Heart left ventricle (tissue), 16 donors: ENCODE measurements around the gene TGM2. TPM values are rescaled to one million over a fixed set of nuclear protein-coding genes. Genes with fewer than 3 reads are reported as not detected.

Experiments
- ATAC-seq, 4 donors: fragments of 200-7000 bp; cut with Tn5 transposase; one replicate each; pipeline ENCODE4 v1.9.1; 2020 to 2022; ENCODE audit warnings: moderate library complexity in 4 of 4, mild to moderate bottlenecking in 3 of 4, moderate number of reproducible peaks in 1 of 4
- DNase-seq, 5 donors: peaks; one replicate each; pipeline ENCODE4 v3.0.0-alpha.2; 2020
- H3K27ac ChIP-seq, 12 donors: fragments of 200-600 bp; sonication (generic) in 4 of 12; one replicate each; pipeline versions ENCODE4 v1.5.0 to v1.8.0; 2016 to 2022; ENCODE audit warnings: mild to moderate bottlenecking in 2 of 12
- H3K27me3 ChIP-seq, 9 donors: fragments of 200-600 bp; sonication (generic) in 2 of 9; one replicate each; pipeline versions ENCODE4 v1.5.1 to v1.8.0; 2016 to 2022; ENCODE audit warnings: mild to moderate bottlenecking in 3 of 9
- H3K36me3 ChIP-seq, 9 donors: fragments of 200-600 bp; sonication (generic) in 2 of 9; one replicate each; pipeline versions ENCODE4 v1.5.0 to v1.8.0; 2018 to 2022; ENCODE audit warnings: mild to moderate bottlenecking in 2 of 9
- H3K4me1 ChIP-seq, 12 donors: fragments of 200-600 bp; sonication (generic) in 4 of 12; one replicate each; pipeline versions ENCODE4 v1.5.0 to v1.8.0; 2016 to 2022; ENCODE audit warnings: mild to moderate bottlenecking in 3 of 12
- H3K4me3 ChIP-seq, 12 donors: fragments of 200-600 bp; sonication (generic) in 4 of 12; one replicate each; pipeline versions ENCODE4 v1.5.0 to v1.8.0; 2017 to 2022; ENCODE audit warnings: mild to moderate bottlenecking in 9 of 12, moderate library complexity in 4 of 12
- H3K9me3 ChIP-seq, 12 donors: fragments of 200-600 bp; sonication (generic) in 4 of 12; one replicate each; pipeline versions ENCODE4 v1.5.0 to v1.8.0; 2016 to 2022; ENCODE audit warnings: mild to moderate bottlenecking in 1 of 12
- POLR2A ChIP-seq, 2 donors: fragments of 450-650 bp; IDR thresholded peaks; one replicate each; pipeline ENCODE4 v1.6.1; 2017; ENCODE audit warnings: antibody characterized with exemption in 2 of 2, mild to moderate bottlenecking in 2 of 2, moderate library complexity in 2 of 2
- WGBS, 4 donors: extraction: QIAGEN DNeasy Blood & Tissue Kit in 2 of 4; methylation state at CpG; one replicate each; pipeline versions ENCODE4 v1.1.5 to v1.1.7; 2013 to 2018; 5-methylcytosine and 5-hydroxymethylcytosine counted together
- intact Hi-C, 10 donors: fragments of 100-400 bp; cut with DNase I; formaldehyde crosslinking; loops; one replicate each; pipeline versions ENCODE4 v1.11.1 to v1.14.2; 2022
- polyA plus RNA-seq, 2 donors: library from polyadenylated mRNA; stranded (reverse); fragments of 200-250 nt; gene quantifications; one replicate each; pipeline ENCODE4 v1.2.3, GENCODE V29; 2013
- total RNA-seq, 9 donors: library from RNA; depleted of rRNA in 2 of 9; stranded (reverse); fragments of >200 nt in 2 of 9; fragmentation: NEBNext Ultra II Directional in 3 of 9; extraction: Animal tissue kit (Norgen Biotek cat#: 25700) in 3 of 9; gene quantifications; one replicate each; pipeline versions ENCODE4 v1.1.0 to v1.2.4, GENCODE V29; 2016 to 2023
- TF ChIP-seq, protein P1 (sequence below), 12 donors: fragments of 200-600 bp; sonication (generic) in 4 of 12; IDR thresholded peaks; one replicate each; pipeline versions ENCODE4 v1.5.0 to v1.8.0; 2018 to 2022; ENCODE audit warnings: antibody characterized with exemption in 12 of 12, mild to moderate bottlenecking in 5 of 12
- donor health status: ischemic (EF 13 %, LVEDD 7.1; RV severe dilation, severe dysfunction).
- donor health status: healthy with polysubstance abuse.
- donor health status: DM: no; HTN: yes; CAD: no.
- donor health status: DM: no; HTN: no; CAD: no.
- donor health status: ischemic (EF 25% LVEDD 6.9; RV normal size, moderate dysfunction).
- donor health status: ischemic (EF 25% LVEDD 5.7; RV mildly dilated, moderate dysfunction).
- donor health status: healthy.
- donor health status: DM: yes; HTN: yes; CAD: no.
- donor health status: ischemic (EF 35%, LVEDD 5.7; RV mildly dilated, moderate dysfunction).
- donor health status: nonischemic (EF 11% LVEDD 7.7; RV severe dilation, severe dysfunction).
- donor health status: DM: yes; HTN: yes; CAD: no.
- donor health status: PGD.
- donor health status: ischemic (EF 29% LVEDD 5.4; RV normal size, mild dysfunction).
- donor health status: nonischemic (EF 23%, LVEDD 6.1; RV moderate dilation, normal function).

TGM2 gene
- total and polyA plus RNA-seq, 11 donors: 211 to 1,146 (median 567) TPM

DNA sequence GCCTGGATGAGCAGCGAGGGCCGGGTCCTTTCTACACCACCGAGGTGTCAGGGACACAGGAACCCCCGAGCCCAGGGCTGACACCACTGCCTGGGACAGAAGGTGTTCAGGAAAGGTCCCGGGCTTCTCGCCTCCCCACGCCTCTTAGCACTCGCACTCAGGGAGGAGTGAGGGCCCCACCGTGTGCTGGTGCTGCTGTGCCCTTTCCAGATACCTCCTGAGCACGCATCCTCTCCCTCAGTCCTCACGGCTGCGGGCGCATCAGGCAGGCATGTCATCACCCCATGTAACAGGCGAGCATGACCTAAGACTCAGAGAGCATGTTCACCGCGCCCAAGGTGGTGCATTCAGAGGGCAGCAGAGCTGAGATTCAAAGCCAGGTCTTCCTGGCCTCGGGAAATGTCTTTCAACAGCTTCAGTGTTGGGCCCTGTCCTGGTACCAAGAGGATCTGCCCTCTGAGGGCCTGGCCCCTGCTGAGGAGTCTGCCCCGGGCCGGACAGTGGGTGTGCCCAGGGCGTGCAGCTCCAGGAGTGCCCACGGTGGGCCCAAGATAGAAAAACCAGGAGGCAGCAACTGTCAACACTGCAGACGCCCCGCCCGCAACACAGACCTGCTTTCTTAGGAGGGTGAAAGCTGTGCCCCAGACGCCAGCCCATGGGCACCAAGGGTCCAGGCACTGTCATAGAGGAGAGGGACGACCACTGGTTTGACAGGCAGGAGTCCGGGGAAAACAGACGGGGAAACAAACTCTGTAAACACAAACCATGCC lies 29.2 kb downstream of the TGM2 start:
- no peak overlapping the region for H3K4me3 ChIP-seq
- DNase-seq (peak in 1 of 5 donors; percentile 28), ATAC-seq (peak in 3 of 4 donors; percentile 1 to 2 (median 1))
- H3K27ac ChIP-seq: peak overlapping the region; percentile 46 to 84 (median 70)
- H3K27me3 ChIP-seq: no peaks in the 10 kb centered on the region
- WGBS, 4 donors: 70 to 82% (median 80%) methylated on average over 24 to 28 of the region's 28 CpGs
- no peak for TF ChIP-seq POLR2A (IDR thresholded peaks at IDR 0.05)
- TF ChIP-seq, protein P1, sequence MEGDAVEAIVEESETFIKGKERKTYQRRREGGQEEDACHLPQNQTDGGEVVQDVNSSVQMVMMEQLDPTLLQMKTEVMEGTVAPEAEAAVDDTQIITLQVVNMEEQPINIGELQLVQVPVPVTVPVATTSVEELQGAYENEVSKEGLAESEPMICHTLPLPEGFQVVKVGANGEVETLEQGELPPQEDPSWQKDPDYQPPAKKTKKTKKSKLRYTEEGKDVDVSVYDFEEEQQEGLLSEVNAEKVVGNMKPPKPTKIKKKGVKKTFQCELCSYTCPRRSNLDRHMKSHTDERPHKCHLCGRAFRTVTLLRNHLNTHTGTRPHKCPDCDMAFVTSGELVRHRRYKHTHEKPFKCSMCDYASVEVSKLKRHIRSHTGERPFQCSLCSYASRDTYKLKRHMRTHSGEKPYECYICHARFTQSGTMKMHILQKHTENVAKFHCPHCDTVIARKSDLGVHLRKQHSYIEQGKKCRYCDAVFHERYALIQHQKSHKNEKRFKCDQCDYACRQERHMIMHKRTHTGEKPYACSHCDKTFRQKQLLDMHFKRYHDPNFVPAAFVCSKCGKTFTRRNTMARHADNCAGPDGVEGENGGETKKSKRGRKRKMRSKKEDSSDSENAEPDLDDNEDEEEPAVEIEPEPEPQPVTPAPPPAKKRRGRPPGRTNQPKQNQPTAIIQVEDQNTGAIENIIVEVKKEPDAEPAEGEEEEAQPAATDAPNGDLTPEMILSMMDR (IDR thresholded peaks at IDR 0.05): no peak
- no peaks in the 10 kb centered on the region for H3K9me3 ChIP-seq
- H3K4me1 ChIP-seq: peaks cover 6 to 59% (median 41%) of the 10 kb centered on the region in 12 donors
- intact Hi-C loops: no loop called here
- H3K36me3 ChIP-seq: peaks cover 2 to 86% (median 82%) of the 10 kb centered on the region in 9 donors

DNA sequence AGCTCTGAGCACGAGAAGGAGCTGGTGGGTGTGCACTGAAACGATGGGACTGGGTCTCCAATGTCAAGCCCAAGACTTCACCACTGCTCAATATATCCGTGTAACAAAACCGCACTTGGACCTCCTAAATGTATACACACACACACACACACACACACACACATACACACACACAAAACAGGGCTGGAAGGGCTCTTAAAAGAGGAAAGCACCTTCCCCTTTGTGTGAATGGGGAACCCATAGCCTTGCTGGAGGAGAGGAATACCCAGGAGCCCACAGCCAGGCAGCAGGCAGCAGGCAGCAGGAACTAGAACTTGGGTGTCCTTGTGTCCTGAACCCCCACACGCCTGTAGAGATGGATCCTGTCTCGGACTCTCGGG lies 29.8 kb downstream of the TGM2 start:
- intact Hi-C loops: no loop called here
- Histone ChIP-seq H3K9me3 (no peaks in the 10 kb centered on the region), H3K27ac (peak overlapping the region; percentile 46 to 84 (median 76)), H3K4me1 (peaks cover 6 to 59% (median 36%) of the 10 kb centered on the region in 12 donors), H3K27me3 (no peaks in the 10 kb centered on the region), H3K36me3 (peaks cover 2 to 86% (median 82%) of the 10 kb centered on the region in 9 donors), H3K4me3 (no peak overlapping the region)
- ATAC-seq (no peak), DNase-seq (no peak)
- TF ChIP-seq, protein P1 (IDR thresholded peaks at IDR 0.05): no peak
- TF ChIP-seq POLR2A (IDR thresholded peaks at IDR 0.05): no peak
- WGBS, 4 donors: 51 to 68% (median 60%) methylated on average over 5 to 7 of the region's 7 CpGs

DNA sequence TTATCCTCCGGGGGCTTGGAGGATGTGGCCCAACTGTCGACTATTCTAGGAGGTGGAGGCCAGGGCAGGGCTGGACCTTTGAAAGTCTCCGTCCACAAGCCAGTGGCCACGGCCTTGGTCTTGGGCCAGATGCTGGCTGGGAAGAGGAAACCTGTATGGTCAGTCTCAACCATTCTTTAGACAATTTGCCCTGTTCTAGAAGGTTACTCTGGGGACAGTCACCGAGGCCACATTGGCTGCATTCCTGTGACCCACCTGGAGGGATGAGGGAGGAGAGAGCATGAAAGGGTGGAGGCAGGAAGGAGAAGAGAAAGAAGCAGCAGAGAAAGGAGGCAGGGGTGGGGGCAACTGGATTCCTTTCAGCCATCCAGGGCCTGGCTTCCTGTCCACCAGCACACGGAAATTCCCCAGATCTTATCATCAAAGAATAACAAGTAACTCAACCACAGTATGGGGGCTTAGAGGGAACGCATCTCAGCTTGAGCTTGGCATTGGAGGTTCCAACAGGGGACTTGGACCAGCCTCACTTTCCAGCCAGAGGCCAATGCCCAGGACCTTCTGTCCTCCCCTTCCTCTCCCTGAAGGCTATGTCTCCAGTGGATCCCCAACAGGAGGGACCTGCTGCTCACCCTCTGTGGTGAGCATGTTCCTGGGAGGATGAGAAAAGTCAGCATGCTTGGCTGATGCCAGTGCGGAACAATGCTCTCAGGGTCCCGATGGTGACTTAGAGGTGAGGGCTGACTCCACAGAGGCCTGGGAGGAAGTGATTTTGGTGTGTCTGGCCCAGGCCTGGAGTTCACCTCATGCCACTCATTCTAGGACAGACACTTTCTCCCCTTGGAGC lies 30.4 kb downstream of the TGM2 start:
- H3K4me3 ChIP-seq: no peak overlapping the region
- intact Hi-C loops: no loop called here
- peak; percentile 2 to 45 (median 6) for ATAC-seq
- 35 to 48% (median 41%) methylated on average over 7 to 9 of the region's 9 CpGs for WGBS, 4 donors
- H3K36me3 ChIP-seq: peaks cover 2 to 88% (median 82%) of the 10 kb centered on the region in 9 donors
- H3K9me3 ChIP-seq: no peaks in the 10 kb centered on the region
- no peak for TF ChIP-seq POLR2A (IDR thresholded peaks at IDR 0.05)
- TF ChIP-seq, protein P1 (IDR thresholded peaks at IDR 0.05): no peak
- DNase-seq: peak in 1 of 5 donors; percentile 63
- no peaks in the 10 kb centered on the region for H3K27me3 ChIP-seq
- H3K27ac ChIP-seq: peak overlapping the region; percentile 46 to 84 (median 76)
- H3K4me1 ChIP-seq: peaks cover 6 to 59% (median 30%) of the 10 kb centered on the region in 12 donors
